Activated T-helper 1 cell treated with anti-CD3 and anti-CD28 coated beads, Interleukin-2, amount 50 U/mL, for 16 hours (primary cell): Measurements from ENCODE around the gene CACNA2D3.
"Not testable (repeated sequence)": the region's sequence is repeated elsewhere in the genome, so short reads cannot be mapped to it uniquely, and the experiment has no call there.

ENCODE experiments used
- DNase-seq, 2 donors: peaks; one replicate each; pipeline ENCODE4 v3.0.0-alpha.2; 2020; ENCODE audit warnings: low read depth in 1 of 2, low spot score in 1 of 2

CACNA2D3 gene

GRCh38 chr3:55105647-55106046, 983.3 kb downstream of the CACNA2D3 start:
- no peak for DNase-seq

- DNase-seq, result no peak
These were observed 984.8 kb downstream of the CACNA2D3 start for GRCh38 chr3:55107187-55107586.

- not testable (repeated sequence) for DNase-seq
These were observed 989.6 kb downstream of the CACNA2D3 start for GRCh38 chr3:55111906-55112305.

- DNase-seq, result no peak
These were observed 996.1 kb downstream of the CACNA2D3 start for GRCh38 chr3:55118451-55118850.

- no peak for DNase-seq
These were observed 996.9 kb downstream of the CACNA2D3 start for GRCh38 chr3:55119268-55119667.

- no peak for DNase-seq
These were observed 1000.0 kb downstream of the CACNA2D3 start for GRCh38 chr3:55122312-55122711.
